CD4-positive, alpha-beta T cell treated with Interleukin-4 for 1 hour (primary cell): ENCODE data around the gene MAN1A1.
"Not testable (repeated sequence)": the region's sequence is repeated elsewhere in the genome, so short reads cannot be mapped to it uniquely, and the experiment has no call there.

Experiments used
- DNase-seq, 2 donors: peaks; one replicate each; pipeline ENCODE4 v3.0.0-alpha.2; 2020 to 2022

Gene MAN1A1

DNA sequence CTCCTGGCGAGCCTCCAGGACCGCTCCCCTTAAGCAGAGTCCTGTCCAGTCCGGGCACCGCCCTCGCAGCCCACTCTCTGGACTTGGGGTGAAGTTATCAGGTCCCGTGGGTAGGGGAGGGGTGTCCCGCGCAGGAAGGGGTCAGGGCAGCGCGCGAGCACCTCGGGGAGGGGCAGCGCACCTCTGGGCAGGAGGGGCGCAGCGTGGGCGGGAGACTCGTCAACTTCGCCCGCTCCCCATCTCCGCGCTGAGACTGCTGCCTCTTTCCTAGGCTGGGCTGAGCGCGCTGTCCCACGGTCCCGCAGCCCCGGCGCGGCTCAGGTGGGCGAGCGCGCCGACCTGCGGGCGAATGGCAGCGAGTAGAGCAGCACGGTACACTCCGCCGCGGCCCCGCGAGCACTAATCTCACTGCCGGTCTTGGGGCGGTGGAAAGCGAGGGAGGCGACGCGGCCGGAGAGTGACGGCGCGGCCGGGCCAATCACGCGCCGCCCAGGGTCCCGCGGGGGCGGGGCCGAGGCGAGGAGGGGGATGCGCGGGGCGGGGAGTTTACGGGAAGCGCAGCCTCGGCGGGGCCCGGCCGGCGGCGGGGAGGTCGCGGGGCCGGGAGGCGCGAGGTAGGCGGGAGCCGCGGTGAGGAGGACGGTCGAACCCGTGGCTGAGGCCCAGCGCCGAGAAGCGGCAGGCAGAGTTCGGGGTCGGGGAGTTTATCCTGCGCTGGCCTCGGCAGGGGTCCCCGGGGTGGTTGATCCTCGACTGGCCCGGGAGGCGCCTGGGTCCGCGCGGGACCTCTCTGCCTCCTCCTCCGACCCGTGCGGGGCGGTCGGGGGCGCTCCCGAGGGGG, at the start of gene MAN1A1:
TSS of gene MAN1A1 (minus strand) at position 401 of the 841 bp plus-strand sequence. CDS start 696 bp downstream, outside the sequence.
- peak; percentile 90 for DNase-seq

DNA sequence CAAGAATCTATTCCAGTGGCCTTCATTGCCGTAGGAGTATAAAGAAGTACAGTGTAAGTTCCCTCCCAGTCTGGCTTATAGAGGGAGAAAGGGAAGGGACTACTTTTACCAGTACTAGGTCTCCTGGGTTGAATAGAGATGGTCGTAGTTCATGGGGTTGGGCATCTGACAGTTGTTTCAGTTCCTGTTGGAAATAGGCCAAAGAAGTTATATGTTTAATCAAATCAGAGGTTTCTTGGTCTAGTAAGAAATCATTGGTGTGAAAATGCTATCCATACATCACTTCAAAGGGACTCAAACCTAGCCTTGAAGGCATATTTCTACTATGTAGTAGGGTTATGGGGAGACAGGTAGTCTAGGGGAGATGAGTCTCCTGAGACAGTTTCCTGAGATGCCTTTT, 45.6 kb upstream of the MAN1A1 start:
- DNase-seq, result no peak

DNA sequence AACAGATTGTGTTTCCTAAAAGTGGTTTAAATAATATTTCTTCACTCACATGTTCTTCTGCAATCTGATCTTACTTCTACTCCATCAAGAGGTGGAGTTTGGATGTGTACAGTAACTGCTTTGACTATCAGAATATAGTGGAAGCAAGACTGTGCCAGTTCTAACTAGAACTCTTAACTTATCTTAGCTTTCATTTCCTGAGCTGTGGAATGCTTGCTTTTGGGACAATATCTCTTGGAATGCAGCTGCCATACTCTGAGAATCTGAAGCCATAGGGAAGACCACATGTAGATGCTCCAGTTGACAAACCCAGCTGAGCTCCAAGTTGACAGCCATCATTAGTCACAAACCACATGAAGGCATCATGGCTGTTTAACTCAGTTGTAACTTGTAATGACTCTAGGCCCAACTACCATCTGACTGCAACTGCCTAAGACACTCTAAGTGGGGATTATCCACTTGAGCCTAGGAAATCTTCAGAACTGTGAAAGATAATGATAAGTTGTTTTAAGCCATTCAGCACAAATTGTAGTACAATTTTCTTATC, 40.8 kb upstream of the MAN1A1 start:
- no peak for DNase-seq

DNA sequence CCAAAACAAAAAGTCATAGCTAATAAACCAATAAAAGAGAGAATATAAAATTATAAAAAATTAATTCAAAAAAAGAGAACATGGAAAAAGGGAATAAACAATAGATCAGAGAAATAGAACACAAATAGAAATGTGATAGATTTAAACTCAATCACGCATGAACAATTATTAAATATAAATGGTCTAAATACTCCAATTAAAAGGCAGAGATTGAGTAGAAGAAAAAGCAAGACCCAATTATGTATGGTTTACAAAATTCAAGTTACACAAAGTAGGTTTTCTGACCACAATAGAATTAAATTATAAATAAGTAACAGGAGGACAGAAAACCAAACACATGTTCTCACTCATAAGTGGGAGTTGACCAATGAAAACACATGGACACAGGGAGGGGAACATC, 36.4 kb upstream of the MAN1A1 start:
- DNase-seq, result no peak

DNA sequence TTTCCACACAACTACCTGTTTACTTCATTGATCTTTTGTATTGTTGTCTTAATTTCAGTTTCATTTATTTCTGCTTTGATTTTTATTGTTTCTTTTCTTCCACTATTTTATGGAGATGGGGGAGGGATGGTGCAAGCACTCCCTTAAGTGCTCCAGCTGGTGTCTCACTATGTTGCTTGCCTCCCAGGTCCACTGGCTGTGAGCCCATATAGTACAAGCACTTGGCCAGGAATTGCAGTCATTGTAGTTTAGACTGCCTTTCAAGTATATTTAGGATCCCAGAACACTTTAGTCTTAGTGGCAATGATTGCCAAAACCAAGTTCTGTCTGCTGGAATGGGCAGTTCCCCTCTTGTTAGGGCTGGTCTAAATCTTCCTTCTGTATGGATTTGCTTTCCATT, 34.9 kb upstream of the MAN1A1 start:
- DNase-seq, result no peak

DNA sequence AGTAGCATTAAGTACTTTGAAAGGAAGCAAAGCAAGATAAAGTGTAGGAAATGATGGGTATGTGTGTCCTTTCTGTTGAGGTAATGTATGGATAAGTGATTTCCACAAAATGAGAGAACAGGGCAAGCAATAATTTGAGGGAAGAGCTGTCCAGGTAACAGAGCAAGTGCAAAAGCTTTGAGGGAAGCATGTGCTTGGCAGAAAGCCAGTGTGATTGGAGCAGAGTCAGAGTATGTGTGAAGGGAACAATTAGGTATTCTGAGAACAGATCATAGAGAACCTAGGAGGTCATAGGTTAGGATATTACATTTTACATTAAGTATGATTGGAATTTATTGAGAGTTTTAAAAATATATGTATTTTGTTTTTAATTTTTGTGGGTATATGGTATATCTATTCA, 30.2 kb upstream of the MAN1A1 start:
- DNase-seq, result no peak

DNA sequence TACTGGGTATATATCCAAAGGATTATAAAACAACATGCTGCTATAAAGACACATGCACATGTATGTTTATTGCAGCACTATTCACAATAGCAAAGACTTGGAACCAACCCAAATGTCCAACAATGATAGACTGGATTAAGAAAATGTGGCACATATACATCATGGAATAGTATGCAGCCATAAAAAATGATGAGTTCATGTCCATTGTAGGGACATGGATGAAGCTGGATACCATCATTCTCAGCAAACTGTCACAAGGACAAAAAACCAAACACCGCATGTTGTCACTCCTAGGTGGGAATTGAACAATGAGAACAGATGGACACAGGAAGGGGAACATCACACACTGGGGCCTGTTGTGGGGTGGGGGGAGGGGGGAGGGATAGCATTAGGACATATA, 27.5 kb upstream of the MAN1A1 start:
- DNase-seq, result not testable (repeated sequence)

DNA sequence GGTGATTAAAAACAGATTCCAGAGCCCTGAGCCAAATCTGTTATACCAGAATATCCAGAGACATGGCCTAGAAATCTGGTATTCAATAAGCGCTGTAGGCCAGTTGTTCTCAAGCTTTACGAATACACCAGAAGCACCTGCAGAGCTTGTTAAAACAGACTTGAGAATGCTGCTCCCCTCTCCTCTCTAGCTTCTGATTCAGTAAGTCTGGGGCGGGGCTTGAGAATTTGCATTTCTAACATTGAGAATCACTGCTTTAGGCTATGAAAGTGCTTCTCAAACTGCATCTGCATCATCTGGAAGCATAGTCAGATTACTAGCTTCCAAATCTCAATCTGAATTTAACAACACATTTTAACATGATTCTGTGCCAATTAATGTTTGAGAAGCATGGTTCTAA, 20.5 kb upstream of the MAN1A1 start:
- no peak for DNase-seq

DNA sequence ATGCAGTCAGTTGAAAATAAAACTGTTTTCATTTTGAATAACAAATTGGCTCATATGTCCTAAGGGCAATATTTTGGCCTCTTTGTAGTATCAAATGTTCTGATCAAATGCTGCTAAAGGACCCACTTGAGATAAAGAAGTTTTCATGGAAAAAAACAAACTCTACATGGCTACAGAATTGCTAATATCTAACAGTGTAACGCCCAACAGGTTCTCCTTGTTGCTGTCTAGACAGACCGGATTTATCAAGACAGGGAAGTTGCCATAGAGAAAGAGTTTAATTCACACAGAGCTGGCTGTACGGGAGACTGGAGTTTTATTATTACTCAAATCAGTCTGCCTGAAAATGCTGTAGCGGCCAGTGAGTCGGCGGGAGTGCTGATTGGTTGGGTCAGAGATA, 19.4 kb upstream of the MAN1A1 start:
- DNase-seq, result no peak

DNA sequence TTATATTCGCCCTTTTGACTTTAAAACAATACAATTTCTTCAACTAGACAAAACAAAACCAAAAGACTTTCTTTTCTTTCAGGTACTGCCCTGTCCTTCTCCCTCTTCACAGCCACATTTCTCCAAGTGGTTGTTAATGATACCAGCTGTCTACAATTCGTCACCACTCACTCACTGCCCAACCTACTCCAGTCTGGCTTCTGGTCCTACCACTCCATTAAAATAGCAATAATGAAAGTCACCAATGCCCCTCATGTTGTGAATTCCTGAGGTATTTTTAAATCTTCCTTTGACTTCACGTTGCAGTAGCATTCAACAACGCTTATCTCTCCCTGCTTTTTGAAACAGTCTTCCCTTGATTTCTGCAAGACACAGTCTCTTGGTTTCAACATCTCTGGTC, 11.6 kb upstream of the MAN1A1 start:
- DNase-seq, result no peak

DNA sequence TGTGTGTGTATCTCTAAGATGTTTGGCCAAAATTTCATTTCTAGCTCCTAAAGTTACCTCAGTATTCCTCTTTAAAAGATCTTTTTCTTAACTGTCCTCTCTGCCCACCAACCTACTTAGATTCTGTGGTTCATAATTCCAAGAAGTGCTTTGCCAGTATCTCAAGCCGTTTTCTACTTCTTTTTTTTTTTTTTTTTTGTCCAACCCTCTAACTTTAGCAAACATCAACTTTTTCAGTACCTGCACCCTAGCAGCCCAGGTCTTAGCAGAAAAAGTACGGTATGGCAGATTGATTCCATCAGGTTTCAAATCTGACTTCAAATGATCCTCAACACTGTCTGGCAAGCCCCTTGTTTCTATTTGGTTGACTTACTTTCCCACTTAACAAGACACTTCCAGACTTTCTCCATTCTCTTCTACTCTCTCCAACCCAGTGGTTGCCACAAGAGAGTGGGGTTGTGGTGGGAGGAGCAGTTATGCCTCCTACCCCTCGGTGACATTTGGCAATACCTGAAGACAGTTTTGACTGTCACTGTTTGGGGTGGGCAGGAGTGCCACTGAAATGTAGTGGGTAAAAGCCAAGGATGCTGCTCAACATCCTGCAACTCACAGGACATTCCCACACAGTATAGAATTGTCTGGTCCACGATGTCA, 10.8 kb upstream of the MAN1A1 start:
- no peak for DNase-seq

DNA sequence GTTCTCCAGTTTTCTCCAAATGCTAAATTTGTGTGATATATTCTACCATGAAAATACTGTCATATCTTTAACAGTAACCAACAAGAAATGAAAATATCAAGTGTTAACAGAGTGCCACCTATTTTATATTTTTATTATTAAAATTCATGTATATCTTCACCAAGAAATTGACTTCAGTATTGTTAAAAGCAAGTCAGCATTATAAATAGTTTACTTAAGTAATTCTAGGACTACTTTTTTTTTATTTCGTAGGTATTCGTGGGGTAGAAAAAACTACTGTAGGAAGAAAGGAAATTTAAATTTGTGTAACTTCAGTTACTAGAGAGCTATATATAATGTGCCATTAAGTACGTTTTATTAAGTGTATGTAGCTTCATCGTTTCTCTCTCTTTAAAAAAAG, 6.3 kb upstream of the MAN1A1 start:
- no peak for DNase-seq

DNA sequence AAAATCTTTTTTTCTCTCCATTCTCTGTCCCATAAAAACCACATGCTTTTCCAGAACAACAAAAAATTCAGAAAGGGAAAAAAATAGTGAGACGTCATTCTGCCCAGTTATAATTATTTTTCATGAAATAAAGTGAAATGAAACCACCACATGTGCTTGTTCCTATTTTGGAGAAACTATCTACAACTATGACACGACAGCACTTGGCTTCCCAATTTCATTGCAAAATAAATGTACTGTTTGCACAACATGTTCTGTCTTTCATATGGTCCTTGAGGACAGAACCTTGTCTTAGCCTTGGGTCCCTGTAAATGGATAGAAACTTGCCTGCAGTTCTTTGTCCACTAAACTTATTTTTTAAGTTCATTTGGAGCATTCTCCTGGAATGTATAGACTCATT, 5.6 kb upstream of the MAN1A1 start:
- no peak for DNase-seq

DNA sequence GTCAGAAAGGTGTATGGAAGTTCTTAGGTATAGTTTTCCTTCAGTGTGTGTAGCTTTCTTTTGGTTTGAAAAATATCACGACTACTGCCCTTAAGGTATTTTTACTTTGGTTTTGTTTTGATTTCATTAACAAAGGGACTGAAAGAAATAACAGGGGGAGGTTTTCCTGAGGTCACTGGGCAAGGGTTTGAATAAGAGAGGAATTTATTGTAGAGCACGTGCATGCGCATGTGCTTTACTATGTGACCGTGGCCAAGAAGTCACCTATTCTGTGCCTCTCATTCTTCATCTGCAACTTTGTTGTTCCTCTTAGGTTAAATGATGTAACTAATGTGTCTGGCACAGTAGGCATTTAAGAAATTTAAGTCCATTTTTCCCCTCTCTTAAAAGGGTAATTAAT, 4.1 kb upstream of the MAN1A1 start:
- DNase-seq, result no peak

DNA sequence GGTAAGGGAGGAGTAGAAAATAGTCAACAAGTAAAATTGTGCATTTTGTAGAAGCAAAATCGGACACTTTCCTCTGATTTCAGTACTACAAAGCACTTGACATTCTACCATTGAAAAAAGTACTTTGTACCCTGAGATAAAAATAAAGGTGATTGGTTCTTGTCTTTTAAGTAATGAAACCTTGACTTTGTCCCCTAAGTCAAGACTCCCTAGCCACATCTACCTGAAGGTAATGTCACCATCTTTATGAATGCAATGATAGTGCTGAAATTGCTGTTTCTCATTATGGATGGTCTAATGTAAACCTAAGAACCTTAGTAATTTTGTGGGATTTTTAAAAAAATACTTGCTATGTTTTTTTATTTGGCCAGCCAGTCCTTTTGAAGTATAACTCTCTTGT, 2.4 kb upstream of the MAN1A1 start:
- no peak for DNase-seq

DNA sequence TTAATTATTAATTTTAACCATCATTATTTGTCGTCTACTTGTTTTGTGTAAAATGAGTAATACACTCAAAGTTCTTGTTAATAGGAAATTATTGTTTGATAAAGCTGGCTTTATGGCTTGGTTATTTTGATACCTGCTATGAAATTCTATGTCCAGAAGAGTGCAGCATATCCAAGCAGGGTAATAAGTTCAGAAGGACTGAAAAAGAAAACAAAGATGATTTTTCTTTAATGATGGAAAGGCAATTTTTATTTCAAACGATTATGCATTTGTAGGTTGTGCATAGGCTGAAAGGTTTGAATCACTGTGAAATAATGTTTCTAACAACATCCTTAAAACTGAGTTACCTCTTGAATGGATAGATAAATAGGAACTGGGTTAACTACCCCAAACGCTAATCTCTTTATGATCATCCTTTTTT, 1.4 kb upstream of the MAN1A1 start:
- DNase-seq, result peak in 1 of 2 donors; percentile 46

DNA sequence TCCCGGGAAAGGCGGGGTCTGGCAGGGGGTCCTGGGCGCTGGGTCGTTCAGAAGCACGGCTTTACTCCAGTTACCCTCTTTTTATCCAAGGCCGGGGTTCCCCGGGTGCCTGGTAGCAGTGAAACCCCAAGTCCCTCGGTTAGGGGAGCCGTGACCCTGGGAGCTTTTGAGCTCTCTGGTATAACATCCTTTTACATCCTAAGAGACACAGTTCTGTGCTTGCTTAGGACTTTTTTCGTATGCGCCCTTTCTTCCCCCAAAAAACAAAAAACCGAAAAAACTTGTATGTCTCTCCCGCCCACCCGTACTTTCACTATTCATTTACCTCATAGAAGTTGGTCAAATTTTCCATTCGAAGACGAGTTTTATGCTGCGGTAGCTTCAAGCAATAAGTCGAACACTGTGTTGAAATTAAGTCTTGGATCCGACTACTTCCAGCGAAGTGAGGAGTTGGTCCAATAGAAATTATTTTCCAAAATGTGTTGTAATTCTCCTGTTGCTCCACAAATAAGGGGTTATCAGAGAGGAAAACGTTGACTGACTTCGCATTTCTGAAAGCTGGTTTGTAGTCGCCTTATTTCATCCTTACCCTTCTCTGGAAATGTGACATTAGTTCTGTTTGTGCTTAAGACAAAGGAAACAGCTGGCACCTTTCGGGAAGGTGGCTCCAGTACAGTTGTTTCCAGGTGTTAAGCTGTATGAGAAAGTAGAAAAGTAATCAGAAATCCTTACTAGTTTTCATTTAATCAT, 816 bp upstream of the MAN1A1 start:
- DNase-seq, result peak in 1 of 2 donors; percentile 69

DNA sequence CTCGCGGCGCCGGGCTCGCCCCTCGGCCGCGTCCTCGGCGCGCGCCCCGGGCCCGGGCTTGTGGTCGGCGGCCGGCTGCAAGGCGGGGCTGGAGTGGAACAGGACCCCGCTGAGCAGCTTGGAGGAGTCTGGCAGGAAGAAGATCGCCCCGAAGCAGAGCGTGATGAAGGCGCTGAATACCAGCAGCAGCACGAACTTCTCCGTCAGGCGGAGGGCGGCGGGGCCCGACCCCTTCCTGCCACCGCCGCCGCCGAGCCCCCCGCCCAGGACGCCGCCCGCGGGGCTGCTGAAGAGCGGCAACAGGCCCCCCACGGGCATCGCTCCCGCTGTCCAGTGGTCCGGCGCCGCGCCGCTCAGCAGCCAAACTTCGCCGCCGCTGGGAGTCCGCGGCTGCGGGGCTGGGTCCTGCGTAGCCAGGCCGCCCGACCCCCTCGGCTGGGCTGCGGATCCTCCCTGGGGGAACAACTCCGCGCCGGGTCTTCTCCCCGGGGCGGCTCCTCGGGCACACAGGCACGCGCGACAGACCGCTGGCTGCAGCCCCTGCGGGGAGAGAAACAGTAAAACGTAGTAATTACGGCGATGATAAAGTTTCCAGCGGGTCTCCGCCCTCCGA, 707 bp downstream of the MAN1A1 start:
- peak; percentile 26 to 31 for DNase-seq

DNA sequence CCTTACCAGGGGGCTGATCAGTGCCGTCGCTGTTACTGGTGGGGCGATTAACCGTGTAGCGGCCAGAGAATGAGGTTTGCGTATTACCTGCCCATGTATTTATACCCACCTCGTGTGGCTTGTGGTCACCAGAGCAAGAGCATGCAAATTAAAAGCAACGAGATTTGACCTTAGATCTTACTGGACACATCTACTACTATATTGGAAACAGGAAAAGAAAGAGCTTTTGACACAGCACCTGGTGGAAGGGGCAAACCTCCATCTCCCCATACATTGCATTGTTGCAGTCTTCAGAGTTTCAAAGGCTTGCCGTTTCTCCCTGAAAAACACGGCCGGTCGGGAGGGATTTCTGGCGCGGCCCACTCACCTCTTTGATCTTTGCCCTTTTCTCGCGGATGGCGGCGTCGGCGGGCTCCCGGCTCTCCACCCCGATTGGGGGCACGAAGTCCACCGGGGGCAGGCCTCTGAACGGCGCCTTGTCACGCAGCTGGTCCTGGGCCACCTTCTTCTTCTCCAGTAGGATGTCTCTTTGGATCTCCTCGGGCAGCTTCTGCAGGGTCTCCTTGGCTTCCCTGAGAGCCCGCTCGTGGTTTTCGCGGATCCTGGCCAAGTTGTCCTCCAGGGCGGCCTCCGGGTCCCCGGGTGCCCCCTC, 1.3 kb downstream of the MAN1A1 start:
- DNase-seq, result peak; percentile 16 to 37

DNA sequence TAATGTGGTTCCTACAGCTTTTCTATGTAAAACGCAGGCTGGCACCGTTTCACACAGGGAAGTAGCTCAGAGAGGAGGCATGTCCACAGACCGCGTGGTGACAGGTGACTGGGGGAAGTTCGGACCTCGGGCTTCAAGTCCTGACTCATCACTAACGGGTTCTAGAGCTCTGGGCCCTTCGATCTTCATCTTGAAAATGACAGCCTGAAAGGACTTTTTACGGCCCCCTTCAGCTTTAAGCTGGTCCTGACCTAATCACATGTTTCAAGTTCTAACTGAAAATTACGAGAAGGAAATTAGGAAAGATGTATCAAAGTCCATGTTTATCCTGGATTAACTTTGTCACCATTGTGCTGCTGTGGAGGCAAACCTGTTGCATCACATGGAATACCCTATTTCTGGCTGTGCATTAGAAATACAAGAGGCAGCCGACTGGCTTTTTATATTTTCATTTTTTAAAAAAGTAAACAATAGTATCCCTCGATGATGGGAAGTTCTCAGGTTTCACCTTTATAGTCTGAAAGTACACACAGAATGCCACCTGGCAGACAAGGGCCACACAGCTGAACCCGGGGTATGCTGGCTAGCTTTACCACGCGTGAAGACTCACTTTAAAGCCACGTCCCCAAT, 2.0 kb downstream of the MAN1A1 start:
- peak; percentile 34 to 62 for DNase-seq

DNA sequence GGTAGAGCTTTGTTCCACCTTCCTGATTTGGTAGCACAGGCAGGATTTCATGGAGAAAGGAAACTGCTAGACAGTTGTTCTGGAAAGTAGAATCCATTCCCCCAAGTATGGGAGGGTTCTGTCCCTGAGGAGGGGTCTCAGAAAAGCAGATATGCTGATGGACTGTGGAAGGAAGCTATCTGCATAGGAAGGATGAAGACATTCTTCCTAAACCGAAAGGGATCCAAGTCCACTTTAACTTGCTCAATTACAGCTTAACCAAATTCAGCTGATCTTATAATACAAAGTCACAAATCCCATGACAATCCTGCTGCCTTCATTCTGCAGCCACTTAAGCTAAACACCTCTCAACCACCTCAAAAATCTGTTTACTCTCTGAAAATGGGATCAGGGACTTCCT, 2.6 kb downstream of the MAN1A1 start:
- DNase-seq, result no peak

DNA sequence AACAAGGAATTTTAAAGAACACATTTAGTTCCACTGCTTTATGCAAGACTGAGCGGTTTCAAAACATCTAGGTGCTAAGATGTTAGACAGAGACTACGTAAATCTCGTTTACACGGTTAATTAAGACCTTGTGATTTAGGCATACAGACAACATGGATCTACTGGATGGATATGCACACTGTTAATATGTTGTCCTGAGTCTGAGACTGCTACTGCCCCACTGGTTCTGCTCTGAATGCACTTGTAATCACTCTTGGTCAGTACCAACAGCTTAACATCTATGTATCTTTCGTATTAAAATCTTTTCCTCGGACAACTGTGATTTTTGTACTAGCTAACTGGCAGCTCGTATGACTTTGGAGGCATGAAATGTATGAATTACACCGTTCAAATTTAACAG, 3.1 kb downstream of the MAN1A1 start:
- DNase-seq, result no peak
